Spleen (tissue), 7 donors: ENCODE measurements around the gene FOXO6.

ENCODE experiments used
- CTCF ChIP-seq, 11 experiments: fragments of 200-600 bp in 7 of 11; fragments of 450-650 bp in 4 of 11; sonication (generic) in 4 of 11; IDR thresholded peaks in 8 of 11; conservative IDR thresholded peaks in 3 of 11; 1 replicate in 7 of 11; 2 replicates in 4 of 11; pipeline versions ENCODE4 v1.4.0 to v1.8.0; 2016 to 2021; ENCODE audit warnings: antibody characterized with exemption in 11 of 11, inconsistent platforms in 4 of 11, mild to moderate bottlenecking in 1 of 11
- POLR2A ChIP-seq, 3 donors: fragments of 450-650 bp; IDR thresholded peaks; one replicate each; pipeline ENCODE4 v1.5.1; 2017; ENCODE audit warnings: antibody characterized with exemption in 3 of 3, mild to moderate bottlenecking in 1 of 3
- POLR2AphosphoS5 ChIP-seq, 3 donors: sonication (generic); formaldehyde crosslinking; IDR thresholded peaks; one replicate each; pipeline ENCODE4 v1.5.1; 2017; ENCODE audit warnings: antibody characterized with exemption in 3 of 3
- donor health status: DM: no; HTN: no; CAD: no; lungs with moderate emphysema.
- donor health status: DM: no; HTN: no; CAD: no.
- donor health status: DM: no; HTN: no; CAD: no.

- TF ChIP-seq CTCF (IDR thresholded peaks at IDR 0.05 in 8 of 11, conservative IDR thresholded peaks at IDR 0.05 in 3 of 11) (no peak), POLR2A (IDR thresholded peaks at IDR 0.05) (no peak), POLR2AphosphoS5 (IDR thresholded peaks at IDR 0.05) (no peak)
Observed at GRCh38 chr1:41364442-41365319, 3.4 kb downstream of the FOXO6 start.
